Measurements from ENCODE around the gene FBLN5. TPM values are rescaled to one million over a fixed set of nuclear protein-coding genes. Genes with fewer than 3 reads are reported as not detected.

The FBLN5 gene
- total RNA-seq, 1 experiment from 2014 or later: 0.90 TPM

GRCh38 chr14:91834571-91834970 lies 112.9 kb downstream of the FBLN5 start:
- no peaks in the 10 kb centered on the region for H3K27me3 Mint-ChIP-seq (ENCODE audit: unreplicated experiment)
- intact Hi-C loops (cut with micrococcal nuclease; ENCODE audit: unreplicated experiment): loop anchor here (2.0 to 5.0 kb wide), 2 partner anchors 38 to 78 kb away; no protein-coding TSS in a partner anchor
- DNase-seq: no peak
- CTCF ChIA-PET: interaction anchor here (1.0 kb wide), 1 partner anchor 162 kb away, joined by 3 read pairs; no protein-coding TSS in a partner anchor
- no peaks in the 10 kb centered on the region for H3K9me3 Mint-ChIP-seq (ENCODE audit: low read depth, unreplicated experiment)
- TF ChIP-seq CTCF (IDR thresholded peaks at IDR 0.05; ENCODE audit: unreplicated experiment): no peak
- peak overlapping the region; percentile 77 for H3K27ac Mint-ChIP-seq (ENCODE audit: unreplicated experiment)
- H3K4me3 Mint-ChIP-seq (ENCODE audit: low read depth, unreplicated experiment): peak overlapping the region; percentile 81
- BruUV-seq (replicated peaks): TSS peak; percentile 17
- H3K4me1 Mint-ChIP-seq (ENCODE audit: low read depth, unreplicated experiment): peaks cover 53% of the 10 kb centered on the region
- peaks cover 48% of the 10 kb centered on the region for H3K36me3 Mint-ChIP-seq (ENCODE audit: insufficient read depth, unreplicated experiment)

GRCh38 chr14:91831337-91831736 lies 116.2 kb downstream of the FBLN5 start:
- Mint-ChIP-seq H3K27me3 (ENCODE audit: unreplicated experiment) (no peaks in the 10 kb centered on the region), H3K4me1 (ENCODE audit: low read depth, unreplicated experiment) (peaks cover 65% of the 10 kb centered on the region), H3K9me3 (ENCODE audit: low read depth, unreplicated experiment) (peaks cover 5% of the 10 kb centered on the region), H3K27ac (ENCODE audit: unreplicated experiment) (no peak overlapping the region), H3K36me3 (ENCODE audit: insufficient read depth, unreplicated experiment) (peaks cover 44% of the 10 kb centered on the region), H3K4me3 (ENCODE audit: low read depth, unreplicated experiment) (peak overlapping the region; percentile 81)
- DNase-seq: no peak
- CTCF ChIA-PET: interaction anchor here (0.9 kb wide), 1 partner anchor 11 kb away, joined by 3 read pairs; no protein-coding TSS in a partner anchor
- intact Hi-C loops (cut with micrococcal nuclease; ENCODE audit: unreplicated experiment): loop anchor here (5.0 kb wide), 1 partner anchor 81 kb away; no protein-coding TSS in a partner anchor
- no TSS peak for BruUV-seq (replicated peaks)
- TF ChIP-seq CTCF (IDR thresholded peaks at IDR 0.05; ENCODE audit: unreplicated experiment): no peak

- H3K27ac Mint-ChIP-seq (ENCODE audit: unreplicated experiment): peak overlapping the region; percentile 79
- CTCF ChIA-PET: interaction anchor here (0.9 to 1.8 kb wide), 2 partner anchors 10 to 28 kb away, joined by 3 to 5 read pairs; no protein-coding TSS in a partner anchor
- H3K9me3 Mint-ChIP-seq (ENCODE audit: low read depth, unreplicated experiment): peaks cover 5% of the 10 kb centered on the region
- peak overlapping the region; percentile 47 for H3K4me3 Mint-ChIP-seq (ENCODE audit: low read depth, unreplicated experiment)
- BruUV-seq (replicated peaks): no TSS peak
- peaks cover 68% of the 10 kb centered on the region for H3K4me1 Mint-ChIP-seq (ENCODE audit: low read depth, unreplicated experiment)
- H3K36me3 Mint-ChIP-seq (ENCODE audit: insufficient read depth, unreplicated experiment): peaks cover 38% of the 10 kb centered on the region
- H3K27me3 Mint-ChIP-seq (ENCODE audit: unreplicated experiment): no peaks in the 10 kb centered on the region
- peak; percentile 69 for DNase-seq
- intact Hi-C loops (cut with micrococcal nuclease; ENCODE audit: unreplicated experiment): loop anchor here (5.0 kb wide), 1 partner anchor 82 kb away; no protein-coding TSS in a partner anchor
- TF ChIP-seq CTCF (IDR thresholded peaks at IDR 0.05; ENCODE audit: unreplicated experiment): no peak
These were observed 116.7 kb downstream of the FBLN5 start for GRCh38 chr14:91830777-91831176.

GRCh38 chr14:91829511-91829910 lies 118.0 kb downstream of the FBLN5 start:
- intact Hi-C loops (cut with micrococcal nuclease; ENCODE audit: unreplicated experiment): loop anchor here (2.0 to 10.0 kb wide), 2 partner anchors 75 to 185 kb away; no protein-coding TSS in a partner anchor
- Mint-ChIP-seq H3K36me3 (ENCODE audit: insufficient read depth, unreplicated experiment) (peaks cover 32% of the 10 kb centered on the region), H3K4me3 (ENCODE audit: low read depth, unreplicated experiment) (peak overlapping the region; percentile 47), H3K4me1 (ENCODE audit: low read depth, unreplicated experiment) (peaks cover 73% of the 10 kb centered on the region), H3K27ac (ENCODE audit: unreplicated experiment) (peak overlapping the region; percentile 79), H3K27me3 (ENCODE audit: unreplicated experiment) (no peaks in the 10 kb centered on the region), H3K9me3 (ENCODE audit: low read depth, unreplicated experiment) (peaks cover 5% of the 10 kb centered on the region)
- no peak for DNase-seq
- no peak for TF ChIP-seq CTCF (IDR thresholded peaks at IDR 0.05; ENCODE audit: unreplicated experiment)
- BruUV-seq (replicated peaks): no TSS peak
- CTCF ChIA-PET: interaction anchor here (0.5 to 1.8 kb wide), 3 partner anchors 29 to 126 kb away, joined by 3 to 5 read pairs (median 4); no protein-coding TSS in a partner anchor

All from Calu3 (cell line).